HG03442 (cell line): Measurements from ENCODE around the gene COL4A6.
"Not testable (repeated sequence)": the region's sequence is repeated elsewhere in the genome, so short reads cannot be mapped to it uniquely, and the experiment has no call there.

ENCODE experiments used
- ATAC-seq: cut with Tn5 transposase; IDR thresholded peaks from one replicate; pipeline ENCODE4 v1.9.1; 2021; ENCODE audit warnings: mild to moderate bottlenecking, moderate library complexity; ENCODE audit not compliant: unreplicated experiment

The COL4A6 gene

GRCh38 chrX:108438110-108438623 is at the start of gene COL4A6:
TSS of gene COL4A6 (minus strand) at chrX:108438422. CDS start at chrX:108438196, 226 bp downstream.
- ATAC-seq, result no peak

DNA sequence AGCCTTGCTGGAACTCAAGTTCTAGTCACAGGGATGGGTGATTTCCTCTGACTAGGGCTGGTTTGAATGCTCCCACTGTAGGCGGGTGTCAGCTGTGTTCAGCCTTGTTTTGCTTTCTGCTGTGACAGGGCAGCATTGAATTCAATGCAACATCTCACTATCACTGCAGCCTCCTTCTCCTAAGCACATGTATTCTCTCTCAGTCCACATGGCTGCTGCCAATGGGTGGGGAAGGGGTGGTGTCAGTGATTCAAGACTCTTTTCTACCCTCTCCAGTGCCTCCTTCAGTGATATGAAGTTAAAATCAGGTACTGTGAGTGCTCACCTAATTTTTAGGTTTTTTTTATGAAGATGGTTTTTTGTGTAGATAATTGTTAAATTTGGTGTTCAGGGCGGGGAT is 47.7 kb upstream of the COL4A6 start:
- no peak for ATAC-seq

GRCh38 chrX:108484251-108484650 is 46.0 kb upstream of the COL4A6 start:
- no peak for ATAC-seq

- ATAC-seq, result not testable (repeated sequence)
These were observed 43.3 kb upstream of the COL4A6 start for GRCh38 chrX:108481528-108481927.

- ATAC-seq, result no peak
These were observed 35.8 kb upstream of the COL4A6 start for GRCh38 chrX:108473979-108474378.

GRCh38 chrX:108468486-108468885 is 30.3 kb upstream of the COL4A6 start:
- ATAC-seq, result no peak

- ATAC-seq, result no peak
These were observed 26.4 kb upstream of the COL4A6 start for GRCh38 chrX:108464604-108465003.

DNA sequence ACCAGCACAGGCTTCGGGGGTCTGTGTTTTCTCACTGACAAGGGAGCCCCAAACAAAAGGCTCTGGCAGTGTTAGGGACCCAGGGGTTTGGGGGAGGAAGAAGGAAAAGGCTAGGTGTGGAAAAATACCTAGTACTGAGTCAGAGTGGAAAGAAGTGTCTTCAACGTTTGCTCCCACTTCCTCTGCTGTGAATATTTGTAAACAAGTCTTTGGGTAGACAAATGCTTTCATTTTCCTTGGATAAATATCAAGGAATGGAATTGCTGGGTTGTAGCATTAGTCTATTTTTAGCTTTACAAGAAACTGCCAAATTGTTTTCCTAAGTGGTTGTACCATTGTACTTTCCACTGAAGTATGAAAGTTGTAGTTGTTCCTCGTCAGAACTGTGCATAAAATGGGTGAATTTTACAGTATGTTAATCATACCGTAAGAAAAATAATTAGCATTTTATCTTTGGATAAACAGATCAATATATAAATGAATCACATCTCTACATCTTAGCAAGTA is 18.8 kb upstream of the COL4A6 start:
- ATAC-seq, result no peak

DNA sequence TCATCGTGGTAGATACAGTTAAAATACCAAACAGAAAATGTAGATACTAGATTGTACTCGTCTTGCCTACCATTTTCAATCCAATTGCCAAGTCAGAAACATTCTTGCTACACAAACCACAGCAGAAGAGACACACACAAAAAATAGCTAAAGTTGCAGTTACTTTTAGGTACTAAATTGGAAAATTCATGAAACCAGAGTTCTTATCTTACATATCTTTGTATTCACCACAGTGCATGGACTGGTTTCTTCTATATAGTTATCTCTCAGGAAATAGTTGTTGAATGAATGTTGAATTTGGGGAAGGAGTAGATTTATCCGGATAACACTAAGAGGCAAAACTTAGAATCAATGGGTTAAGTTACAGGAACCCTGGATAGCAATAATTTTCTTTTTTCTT is 15.6 kb upstream of the COL4A6 start:
- no peak for ATAC-seq

GRCh38 chrX:108447303-108447702 is 9.1 kb upstream of the COL4A6 start:
- no peak for ATAC-seq

GRCh38 chrX:108442901-108443464 is 4.8 kb upstream of the COL4A6 start:
- ATAC-seq, result no peak

GRCh38 chrX:108439961-108440696 is 1.9 kb upstream of the COL4A6 start:
- no peak for ATAC-seq

DNA sequence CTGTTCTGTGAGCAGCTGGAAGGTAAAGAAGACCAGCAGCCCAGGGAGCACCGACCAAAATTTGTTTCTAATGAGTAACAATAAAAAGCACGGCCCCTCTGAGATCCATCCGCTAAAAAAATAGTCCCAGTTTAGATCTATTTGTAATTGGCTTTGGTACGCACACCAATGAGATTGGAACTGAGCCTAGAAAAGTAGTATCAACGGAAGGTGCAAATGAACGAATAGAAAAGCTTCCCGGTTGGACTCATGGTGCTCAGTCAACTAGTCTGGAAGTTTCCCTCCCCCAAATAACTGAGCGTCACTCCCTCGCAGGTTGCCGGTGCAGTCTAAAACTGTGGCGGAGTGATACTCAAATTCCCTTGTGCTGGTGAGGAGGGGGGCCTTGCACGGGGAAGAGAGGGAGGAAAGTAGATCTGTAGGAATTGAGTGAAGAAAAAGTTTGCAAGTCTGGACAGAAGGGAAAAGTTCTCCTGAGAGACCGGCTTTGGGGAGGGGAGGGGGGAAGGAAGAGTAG is 1.3 kb upstream of the COL4A6 start, which contains the start of gene COL4A5:
Gene COL4A5 (plus strand): TSS at position 413 of the 517 bp plus-strand sequence. CDS start 288 bp downstream, outside the sequence.
- no peak for ATAC-seq

- no peak for ATAC-seq
These were observed 693 bp downstream of the COL4A6 start for GRCh38 chrX:108437349-108438109.

DNA sequence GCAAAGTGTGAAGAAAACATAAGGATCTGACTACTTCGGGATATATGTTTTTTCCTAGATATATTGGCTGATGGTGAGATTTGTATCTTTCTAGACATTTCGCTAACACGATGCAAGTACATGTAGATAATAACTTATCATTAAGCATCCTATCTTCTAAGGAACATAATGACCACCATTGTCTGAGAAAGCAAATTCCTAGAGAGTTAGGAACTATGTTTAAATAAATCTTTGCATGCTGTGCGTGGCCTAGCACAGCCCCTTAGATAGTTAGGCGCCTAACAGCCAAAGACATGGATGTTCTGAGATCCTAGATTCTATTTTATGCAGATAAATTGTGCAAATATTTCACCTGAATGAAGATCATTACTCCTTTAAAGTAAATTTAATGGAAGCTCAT is 3.0 kb downstream of the COL4A6 start:
- no peak for ATAC-seq

- no peak for ATAC-seq
These were observed 12.0 kb downstream of the COL4A6 start for GRCh38 chrX:108426262-108426661.

DNA sequence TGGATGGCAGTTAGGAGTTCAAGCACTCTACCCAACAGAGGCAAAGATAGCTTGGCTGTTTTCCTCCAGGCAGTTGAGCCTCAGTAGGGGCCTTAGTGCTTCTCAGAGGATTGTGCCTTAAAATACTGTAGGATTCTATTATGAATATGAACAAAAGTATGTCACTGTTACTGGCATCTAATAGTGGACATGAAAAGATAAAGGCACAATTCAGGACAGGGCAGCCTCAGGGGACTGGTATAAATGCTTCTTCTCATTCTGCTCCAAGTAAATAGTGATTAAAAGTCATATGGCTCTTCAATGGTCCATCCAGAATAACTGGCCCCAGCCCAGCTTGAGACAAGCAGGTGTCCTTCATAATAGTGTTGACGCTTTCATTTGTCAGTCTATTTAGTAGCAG is 17.7 kb downstream of the COL4A6 start:
- ATAC-seq, result no peak

- ATAC-seq, result no peak
These were observed 18.8 kb downstream of the COL4A6 start for GRCh38 chrX:108419401-108419800.

- no peak for ATAC-seq
These were observed 21.0 kb downstream of the COL4A6 start for GRCh38 chrX:108417257-108417656.

DNA sequence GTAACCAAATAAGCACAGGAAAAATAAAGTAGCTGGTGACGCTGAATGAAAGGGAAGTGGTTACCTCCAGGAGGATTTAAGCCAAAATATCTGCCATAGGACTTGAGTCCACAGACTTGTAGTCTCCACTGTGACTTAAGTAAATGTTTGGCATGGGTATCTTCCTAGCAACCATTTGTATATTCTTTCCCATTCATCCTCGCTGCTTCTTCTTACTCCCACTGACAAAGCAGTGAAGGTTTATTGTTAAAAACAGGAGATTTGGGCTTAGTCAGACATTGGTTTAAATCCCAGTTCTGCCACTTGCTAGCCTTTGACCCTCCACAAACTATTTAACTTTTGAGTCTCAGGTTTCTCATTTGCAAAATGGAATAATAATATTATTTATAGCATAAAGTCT is 22.3 kb downstream of the COL4A6 start:
- ATAC-seq, result no peak

- ATAC-seq, result no peak
These were observed 23.1 kb downstream of the COL4A6 start for GRCh38 chrX:108415146-108415545.
